OCI-LY7 (cell line): ENCODE data around the gene PPM1M.

Experiments
- EZH2phosphoT487 ChIP-seq: fragments of 200-600 bp; sonication (generic); IDR thresholded peaks from 2 replicates; pipeline ENCODE4 v1.6.1; 2018; ENCODE audit warnings: low read depth, borderline replicate concordance, mild to moderate bottlenecking, mixed run types, antibody characterized with exemption, low read length, moderate library complexity, mixed read lengths
- TF ChIP-seq, protein P1 (sequence below): fragments of 200-600 bp; sonication (generic); conservative IDR thresholded peaks from 2 replicates; pipeline ENCODE4 v1.5.1; 2014; ENCODE audit warnings: mild to moderate bottlenecking, antibody characterized with exemption, low read length, moderate library complexity, mixed read lengths

- TF ChIP-seq, protein P1, sequence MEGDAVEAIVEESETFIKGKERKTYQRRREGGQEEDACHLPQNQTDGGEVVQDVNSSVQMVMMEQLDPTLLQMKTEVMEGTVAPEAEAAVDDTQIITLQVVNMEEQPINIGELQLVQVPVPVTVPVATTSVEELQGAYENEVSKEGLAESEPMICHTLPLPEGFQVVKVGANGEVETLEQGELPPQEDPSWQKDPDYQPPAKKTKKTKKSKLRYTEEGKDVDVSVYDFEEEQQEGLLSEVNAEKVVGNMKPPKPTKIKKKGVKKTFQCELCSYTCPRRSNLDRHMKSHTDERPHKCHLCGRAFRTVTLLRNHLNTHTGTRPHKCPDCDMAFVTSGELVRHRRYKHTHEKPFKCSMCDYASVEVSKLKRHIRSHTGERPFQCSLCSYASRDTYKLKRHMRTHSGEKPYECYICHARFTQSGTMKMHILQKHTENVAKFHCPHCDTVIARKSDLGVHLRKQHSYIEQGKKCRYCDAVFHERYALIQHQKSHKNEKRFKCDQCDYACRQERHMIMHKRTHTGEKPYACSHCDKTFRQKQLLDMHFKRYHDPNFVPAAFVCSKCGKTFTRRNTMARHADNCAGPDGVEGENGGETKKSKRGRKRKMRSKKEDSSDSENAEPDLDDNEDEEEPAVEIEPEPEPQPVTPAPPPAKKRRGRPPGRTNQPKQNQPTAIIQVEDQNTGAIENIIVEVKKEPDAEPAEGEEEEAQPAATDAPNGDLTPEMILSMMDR: no peak
- no peak for TF ChIP-seq EZH2phosphoT487
These were observed 31.8 kb downstream of the PPM1M start for GRCh38 chr3:52277071-52277964.
